HEK293T (cell line): ENCODE measurements around the gene TMEM107.

Experiments used
- CTCF ChIA-PET: fragments of 350-600 bp; formaldehyde crosslinking; extraction: SDS; loops from one replicate; lab custom pipeline; 2021; ENCODE audit warnings: antibody characterized with exemption, inconsistent platforms; lab: Yijun Ruan, JAX
- POLR2A ChIA-PET: fragments of 350-600 bp; formaldehyde crosslinking; extraction: SDS; loops from one replicate; lab custom pipeline; 2020; ENCODE audit warnings: antibody characterized with exemption, inconsistent platforms; lab: Yijun Ruan, JAX
- DNase-seq: peaks from one replicate; pipeline ENCODE4 v3.0.0; 2012; ENCODE audit warnings: mixed read lengths; ENCODE audit errors: extremely low spot score
- ARNT ChIP-seq: fragments of 450-650 bp; IDR thresholded peaks from 2 replicates; pipeline ENCODE4 v1.6.1; 2017; ENCODE audit warnings: mild to moderate bottlenecking
- BHLHE40 ChIP-seq: fragments of 450-650 bp; IDR thresholded peaks from 2 replicates; pipeline ENCODE4 v1.6.1; 2016; ENCODE audit warnings: mild to moderate bottlenecking, moderate library complexity, borderline replicate concordance
- CTBP1 ChIP-seq: fragments of 450-650 bp; IDR thresholded peaks from 2 replicates; pipeline ENCODE4 v1.6.1; 2016; ENCODE audit warnings: borderline replicate concordance
- ELF4 ChIP-seq: fragments of 450-650 bp; IDR thresholded peaks from 2 replicates; pipeline ENCODE4 v1.6.1; 2017; ENCODE audit warnings: antibody characterized with exemption
- FOXA1 ChIP-seq: fragments of 450-650 bp; IDR thresholded peaks from 2 replicates; pipeline ENCODE4 v1.6.1; 2016; ENCODE audit warnings: mild to moderate bottlenecking
- FOXK2 ChIP-seq: fragments of 450-650 bp; IDR thresholded peaks from 2 replicates; pipeline ENCODE4 v1.6.1; 2016; ENCODE audit warnings: mild to moderate bottlenecking
- FOXM1 ChIP-seq: fragments of 450-650 bp; IDR thresholded peaks from 2 replicates; pipeline ENCODE4 v1.6.1; 2017; ENCODE audit warnings: mild to moderate bottlenecking, borderline replicate concordance
- HDGF ChIP-seq: fragments of 450-650 bp; IDR thresholded peaks from 2 replicates; pipeline ENCODE4 v1.6.1; 2017; ENCODE audit warnings: antibody characterized with exemption, borderline replicate concordance
- L3MBTL2 ChIP-seq: fragments of 450-650 bp; conservative IDR thresholded peaks from 2 replicates; pipeline ENCODE4 v1.6.1; 2016; ENCODE audit warnings: mild to moderate bottlenecking
- LEF1 ChIP-seq: fragments of 450-650 bp; IDR thresholded peaks from 2 replicates; pipeline ENCODE4 v1.6.1; 2017; ENCODE audit warnings: mild to moderate bottlenecking, borderline replicate concordance
- NFRKB ChIP-seq: fragments of 450-650 bp; IDR thresholded peaks from 2 replicates; pipeline ENCODE4 v1.6.1; 2016; ENCODE audit warnings: mild to moderate bottlenecking, moderate library complexity
- SP1 ChIP-seq: fragments of 450-650 bp; IDR thresholded peaks from 2 replicates; pipeline ENCODE4 v1.6.1; 2017
- SUZ12 ChIP-seq: fragments of 450-650 bp; IDR thresholded peaks from 2 replicates; pipeline ENCODE4 v1.6.1; 2016; ENCODE audit warnings: mild to moderate bottlenecking
- TARDBP ChIP-seq: fragments of 450-650 bp; IDR thresholded peaks from 2 replicates; pipeline ENCODE4 v1.6.1; 2016
- ZNF384 ChIP-seq: fragments of 450-650 bp; IDR thresholded peaks from 2 replicates; pipeline ENCODE4 v1.6.1; 2016
- TF ChIP-seq, protein P1 (sequence below): fragments of 450-650 bp; IDR thresholded peaks from 2 replicates; pipeline ENCODE4 v1.6.1; 2016

Gene TMEM107

GRCh38 chr17:8189041-8189710 lies 13.0 kb upstream of the TMEM107 start:
- CTCF ChIA-PET: interaction anchor here (0.7 to 1.0 kb wide), 2 partner anchors 8 to 655 kb away, joined by 3 to 5 read pairs; no protein-coding TSS in a partner anchor
- no peak for DNase-seq
- no peak for TF ChIP-seq LEF1
- TF ChIP-seq NFRKB: no peak
- no peak for TF ChIP-seq TARDBP
- TF ChIP-seq, protein P1, sequence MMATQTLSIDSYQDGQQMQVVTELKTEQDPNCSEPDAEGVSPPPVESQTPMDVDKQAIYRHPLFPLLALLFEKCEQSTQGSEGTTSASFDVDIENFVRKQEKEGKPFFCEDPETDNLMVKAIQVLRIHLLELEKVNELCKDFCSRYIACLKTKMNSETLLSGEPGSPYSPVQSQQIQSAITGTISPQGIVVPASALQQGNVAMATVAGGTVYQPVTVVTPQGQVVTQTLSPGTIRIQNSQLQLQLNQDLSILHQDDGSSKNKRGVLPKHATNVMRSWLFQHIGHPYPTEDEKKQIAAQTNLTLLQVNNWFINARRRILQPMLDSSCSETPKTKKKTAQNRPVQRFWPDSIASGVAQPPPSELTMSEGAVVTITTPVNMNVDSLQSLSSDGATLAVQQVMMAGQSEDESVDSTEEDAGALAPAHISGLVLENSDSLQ: no peak
- TF ChIP-seq FOXA1: no peak
- TF ChIP-seq ELF4: no peak
- no peak for TF ChIP-seq BHLHE40
- no peak for TF ChIP-seq SP1
- TF ChIP-seq SUZ12: no peak
- TF ChIP-seq ARNT: no peak
- POLR2A ChIA-PET: interaction anchor here (0.7 to 10.5 kb wide), 9 partner anchors 11 to 106 kb away, joined by 3 to 135 read pairs (median 8); partner anchors contain the start of genes AURKB, CTC1 and SLC25A35

GRCh38 chr17:8188263-8188839 lies 12.2 kb upstream of the TMEM107 start:
- CTCF ChIA-PET: interaction anchor here (0.6 to 0.7 kb wide), 4 partner anchors 20 to 656 kb away, joined by 3 to 5 read pairs (median 4); partner anchors contain the start of gene SLC25A35
- POLR2A ChIA-PET: interaction anchor here (0.7 to 10.5 kb wide), 9 partner anchors 11 to 188 kb away, joined by 3 to 135 read pairs (median 7); partner anchors contain the start of genes AURKB, CTC1, KRABD2 and SLC25A35
- DNase-seq: no peak
- no peak for TF ChIP-seq ZNF384
- no peak for TF ChIP-seq ARNT
- TF ChIP-seq, protein P1: no peak
- TF ChIP-seq L3MBTL2: no peak
- TF ChIP-seq BHLHE40: no peak
- TF ChIP-seq NFRKB: no peak
- no peak for TF ChIP-seq CTBP1
- TF ChIP-seq FOXA1: no peak
- TF ChIP-seq ELF4: no peak
- TF ChIP-seq FOXM1: no peak
- TF ChIP-seq TARDBP: no peak
- no peak for TF ChIP-seq LEF1
- no peak for TF ChIP-seq FOXK2
- TF ChIP-seq HDGF: no peak
- TF ChIP-seq SUZ12: no peak
- no peak for TF ChIP-seq SP1

GRCh38 chr17:8187517-8188262 lies 11.5 kb upstream of the TMEM107 start:
- TF ChIP-seq L3MBTL2 (peak; percentile 7; the same call in 1 of the 2 replicates), FOXM1 (no peak)
- peak; percentile 75 for DNase-seq
- POLR2A ChIA-PET: interaction anchor here (0.7 to 10.5 kb wide), 10 partner anchors 12 to 256 kb away, joined by 3 to 135 read pairs (median 6); partner anchors contain the start of genes AURKB, CNTROB, CTC1 and KRABD2
- CTCF ChIA-PET: interaction anchor here (0.6 to 0.7 kb wide), 3 partner anchors 21 to 530 kb away, joined by 3 to 5 read pairs (median 4); no protein-coding TSS in a partner anchor

DNA sequence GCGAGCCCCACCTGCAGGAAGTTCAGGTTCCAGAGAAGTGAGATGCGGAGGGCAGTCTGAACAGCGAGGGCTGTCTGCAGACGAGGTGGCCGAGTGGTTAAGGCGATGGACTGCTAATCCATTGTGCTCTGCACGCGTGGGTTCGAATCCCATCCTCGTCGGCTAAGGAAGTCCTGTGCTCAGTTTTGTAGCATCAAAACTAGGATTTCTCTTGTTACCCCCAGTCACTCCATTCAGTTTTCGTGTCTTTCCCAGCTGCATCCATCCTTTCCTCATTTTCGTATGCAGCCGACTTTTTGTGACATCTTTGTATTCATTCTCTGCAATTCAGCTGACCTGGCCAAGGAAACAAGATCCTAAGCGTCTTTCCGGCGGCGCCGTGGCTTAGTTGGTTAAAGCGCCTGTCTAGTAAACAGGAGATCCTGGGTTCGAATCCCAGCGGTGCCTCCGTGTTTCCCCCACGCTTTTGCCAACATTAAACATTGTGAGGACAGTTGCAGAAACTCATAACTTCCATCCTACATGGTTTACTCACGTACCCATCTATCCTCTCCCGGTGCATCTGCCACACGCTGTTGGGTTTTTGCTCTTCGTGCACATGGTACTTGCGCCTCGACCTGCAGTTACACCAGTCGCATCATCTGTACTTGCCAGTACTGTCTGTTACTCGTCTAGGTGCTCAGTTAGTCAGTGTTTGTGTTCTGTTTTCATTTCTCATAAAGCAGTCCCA lies 10.8 kb upstream of the TMEM107 start:
- ChIA-PET POLR2A (interaction anchor here (0.7 to 10.5 kb wide), 9 partner anchors 12 to 255 kb away, joined by 3 to 135 read pairs (median 5); partner anchors contain the start of genes AURKB, CNTROB, KRABD2 and SLC25A35), CTCF (interaction anchor here (0.5 to 0.6 kb wide), 2 partner anchors 62 to 63 kb away, joined by 3 read pairs; partner anchors contain the start of gene HES7)
- TF ChIP-seq, protein P1: 0 out of 2 replicates have a peak, but pooled peaks have one; percentile 6
- TF ChIP-seq L3MBTL2 (peak; percentile 53; the same call in 1 of the 2 replicates), CTBP1 (no peak), ZNF384 (no peak), ARNT (peak; percentile 5; the same call in 1 of the 2 replicates)
- peak; percentile 68 for DNase-seq

DNA sequence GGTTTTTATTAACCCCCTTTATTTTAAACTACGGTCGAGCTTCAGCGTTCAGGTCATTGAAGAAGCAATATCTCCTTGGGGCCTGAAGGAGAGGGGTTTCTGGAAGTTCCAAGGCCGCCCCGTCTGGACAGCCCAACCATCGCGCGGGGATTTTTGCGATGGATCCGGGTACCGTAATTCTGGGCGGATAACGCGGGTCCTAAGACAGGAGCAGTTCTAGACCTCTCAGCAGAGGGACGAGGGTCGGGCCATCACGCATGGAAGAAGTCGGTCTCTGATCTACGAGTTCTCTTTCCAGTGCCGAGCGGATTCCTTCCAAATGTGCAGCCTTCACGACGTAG lies 10.2 kb upstream of the TMEM107 start:
- CTCF ChIA-PET: interaction anchor here (0.5 to 1.4 kb wide), 3 partner anchors 35 to 67 kb away, joined by 3 to 5 read pairs (median 3); partner anchors contain the start of gene HES7
- no peak for DNase-seq
- no peak for TF ChIP-seq HDGF
- no peak; the same call in 1 of the 2 replicates for TF ChIP-seq L3MBTL2
- no peak for TF ChIP-seq ARNT
- TF ChIP-seq, protein P1: no peak
- POLR2A ChIA-PET: interaction anchor here (0.8 to 10.5 kb wide), 8 partner anchors 9 to 109 kb away, joined by 3 to 135 read pairs (median 4); partner anchors contain the start of genes AURKB and SLC25A35
